ACHN (cell line): ENCODE results near the gene EML1.
A peak's percentile ranks its signal among the peaks of the same experiment; 100 is the strongest.

ENCODE experiments used
- DNase-seq: peaks from one replicate; pipeline ENCODE4 v3.0.0-alpha.2; 2015
- in situ Hi-C: cut with HindIII; loops from 2 replicates; pipeline ENCODE4 v1.10.0; 2017; ENCODE audit warnings: low sequenced_read_pairs, low pct_ligation_motif_present, low pct_unique_long_range_greater_than_20kb

The EML1 gene

GRCh38 chr14:99793213-99794150 is at the start of gene EML1:
Gene EML1, plus strand, starts transcription at chr14:99793413. Its CDS starts 64 bp downstream, at chr14:99793477.
- DNase-seq = peak; percentile 81
- in situ Hi-C loops = no loop called here

DNA sequence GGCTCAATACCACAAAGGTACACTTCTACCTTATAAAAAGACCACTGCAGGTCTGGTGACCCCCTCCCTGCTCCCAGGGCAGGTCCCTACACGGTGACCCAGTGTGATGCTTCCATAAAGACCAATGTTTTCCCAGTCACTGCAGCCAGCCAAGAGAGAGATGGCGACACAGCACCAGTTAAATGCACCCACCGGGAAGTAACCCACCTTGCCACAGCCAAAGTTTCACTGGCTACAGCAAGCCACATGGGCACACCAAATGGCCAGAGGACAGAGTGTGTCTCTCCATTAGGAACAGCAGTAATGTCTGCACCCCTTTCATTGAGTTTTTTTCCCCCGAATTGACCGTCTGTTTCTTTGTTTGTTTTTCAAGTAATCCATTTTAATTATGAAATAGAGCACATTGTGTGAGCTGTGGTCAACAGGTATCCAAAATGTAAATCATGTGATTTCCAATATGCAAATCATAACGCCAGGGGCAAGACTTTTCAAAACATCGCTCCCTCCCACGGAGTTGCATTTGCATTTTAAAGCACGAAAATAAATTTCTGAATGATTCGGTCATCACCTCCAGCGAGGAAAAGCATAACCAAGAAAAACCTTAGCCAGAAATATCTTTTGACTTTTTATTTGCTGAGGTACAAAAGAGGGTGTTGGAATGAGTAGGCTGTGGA is 48.9 kb upstream of the EML1 start:
- in situ Hi-C loops = no loop called here
- no peak for DNase-seq

GRCh38 chr14:99744873-99745224 is 48.4 kb upstream of the EML1 start:
- in situ Hi-C loops = no loop called here
- no peak for DNase-seq

- no peak for DNase-seq
- in situ Hi-C loops = no loop called here
Measured at GRCh38 chr14:99745307-99745951, 47.8 kb upstream of the EML1 start.

DNA sequence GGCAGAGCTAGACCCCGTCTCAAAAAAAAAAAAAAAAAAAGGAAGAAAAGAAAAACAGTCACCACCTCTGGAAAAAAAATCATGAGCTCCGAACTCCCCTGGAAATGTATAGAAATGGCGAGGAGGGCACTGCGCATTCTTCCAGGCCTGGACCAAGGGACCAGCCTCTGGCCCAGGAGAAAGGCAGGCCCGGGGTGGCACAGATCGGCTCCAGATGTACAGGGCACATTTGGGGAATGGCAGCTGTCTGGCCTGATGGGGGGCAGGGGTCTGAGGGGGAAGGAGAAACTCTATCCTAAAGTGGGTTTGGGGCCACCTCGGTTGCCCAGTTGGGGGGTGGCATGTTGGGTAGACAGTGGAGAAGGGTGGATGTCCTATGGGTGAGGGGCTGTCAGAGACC is 46.0 kb upstream of the EML1 start:
- in situ Hi-C loops = no loop called here
- DNase-seq = no peak

DNA sequence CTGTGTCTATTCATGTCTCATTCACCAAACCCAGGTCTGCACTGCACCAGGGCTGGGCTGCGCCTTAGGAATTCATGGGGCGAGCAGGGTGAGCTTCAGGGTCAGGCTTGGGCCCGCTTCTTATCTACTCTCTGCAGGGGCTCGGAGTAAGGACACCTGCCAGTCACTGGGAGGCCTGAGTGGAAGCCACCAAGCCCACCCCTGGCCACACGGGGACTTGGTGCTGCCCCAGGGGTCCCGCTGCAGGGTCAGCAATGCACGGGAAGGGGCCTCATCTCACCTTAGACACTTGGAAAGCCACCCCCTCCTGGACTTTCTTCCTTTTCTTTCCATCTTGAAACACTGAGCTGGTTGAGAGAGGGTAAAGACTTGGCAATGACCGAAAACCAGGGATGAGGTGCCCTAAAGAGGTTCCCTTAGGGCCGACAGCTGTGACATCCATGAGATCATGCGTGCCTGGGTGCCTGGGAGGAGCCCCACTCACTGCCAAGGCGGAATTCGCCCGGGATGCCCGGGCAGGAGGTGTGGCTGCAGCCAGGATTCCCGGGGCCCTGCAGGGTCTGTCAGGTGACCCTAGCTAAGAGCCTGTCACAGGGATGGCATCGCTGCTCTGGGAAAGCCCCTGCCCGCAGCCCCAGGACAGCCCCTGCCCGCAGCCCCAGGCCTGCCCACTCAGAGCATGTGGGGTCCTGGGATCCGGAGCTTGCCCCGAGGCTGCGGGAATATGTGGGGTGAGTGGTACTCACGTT is 45.5 kb upstream of the EML1 start:
- no peak for DNase-seq
- in situ Hi-C loops = no loop called here

GRCh38 chr14:99748529-99748928 is 44.7 kb upstream of the EML1 start:
- in situ Hi-C loops = no loop called here

GRCh38 chr14:99749142-99749541 is 44.1 kb upstream of the EML1 start:
- DNase-seq = no peak
- in situ Hi-C loops = no loop called here

More at GRCh38 chr14:99748529-99748928, 44.7 kb upstream of the EML1 start:
- no peak for DNase-seq

DNA sequence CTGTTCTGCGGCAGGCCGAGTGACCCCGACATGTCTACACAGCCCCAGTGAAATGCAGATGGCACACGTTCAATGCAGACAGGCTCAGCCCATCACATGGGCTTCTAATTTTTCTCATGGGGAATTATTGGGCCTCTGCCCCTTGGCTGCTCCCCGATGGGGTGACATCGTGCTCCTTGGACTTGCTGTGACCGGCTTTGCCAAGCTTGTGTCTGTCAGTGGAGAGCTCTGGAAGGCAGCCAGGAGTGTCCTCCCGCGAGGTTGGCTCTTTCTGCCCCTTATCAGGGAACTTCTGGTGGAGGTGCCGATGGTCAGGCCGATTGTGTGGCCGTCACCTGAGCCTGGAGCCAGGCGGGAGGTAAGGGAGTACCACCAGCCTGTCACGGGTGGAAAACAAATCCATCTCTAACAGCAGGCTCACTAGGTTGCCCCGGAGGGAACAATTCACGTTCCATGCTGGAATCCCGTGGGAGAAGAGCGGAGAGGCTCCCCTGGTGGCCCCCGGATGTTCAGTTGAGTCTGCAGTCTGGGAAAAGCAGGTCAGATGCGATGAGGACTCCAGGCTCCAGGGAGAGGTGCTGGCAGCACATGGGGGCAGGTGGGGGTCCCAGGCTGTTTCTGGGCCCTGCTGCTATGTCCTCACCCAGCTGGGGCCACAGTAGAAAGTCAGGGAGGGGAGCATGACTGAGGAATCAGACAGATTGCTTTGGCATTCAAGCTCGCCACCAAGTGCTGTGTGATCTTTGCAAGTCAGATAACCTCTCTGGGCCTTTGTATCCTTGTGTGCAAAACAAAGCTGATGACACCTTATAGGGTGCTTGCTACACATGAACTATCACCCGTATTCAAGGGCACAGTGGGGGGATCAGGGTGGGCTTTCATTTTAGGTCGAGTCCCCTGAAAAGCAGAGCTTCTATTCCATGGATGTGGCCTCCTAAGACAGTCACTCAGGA is 43.2 kb upstream of the EML1 start:
- in situ Hi-C loops = no loop called here

GRCh38 chr14:99750746-99751450 is 42.3 kb upstream of the EML1 start:
- in situ Hi-C loops = no loop called here
- DNase-seq = no peak

More for the DNA sequence above, 43.2 kb upstream of the EML1 start:
- no peak for DNase-seq

- in situ Hi-C loops = no loop called here
Measured at GRCh38 chr14:99751539-99752485, 41.4 kb upstream of the EML1 start.

GRCh38 chr14:99752486-99753121 is 40.6 kb upstream of the EML1 start:
- in situ Hi-C loops = no loop called here
- DNase-seq = peak; percentile 44

More at GRCh38 chr14:99751539-99752485, 41.4 kb upstream of the EML1 start:
- DNase-seq = no peak

DNA sequence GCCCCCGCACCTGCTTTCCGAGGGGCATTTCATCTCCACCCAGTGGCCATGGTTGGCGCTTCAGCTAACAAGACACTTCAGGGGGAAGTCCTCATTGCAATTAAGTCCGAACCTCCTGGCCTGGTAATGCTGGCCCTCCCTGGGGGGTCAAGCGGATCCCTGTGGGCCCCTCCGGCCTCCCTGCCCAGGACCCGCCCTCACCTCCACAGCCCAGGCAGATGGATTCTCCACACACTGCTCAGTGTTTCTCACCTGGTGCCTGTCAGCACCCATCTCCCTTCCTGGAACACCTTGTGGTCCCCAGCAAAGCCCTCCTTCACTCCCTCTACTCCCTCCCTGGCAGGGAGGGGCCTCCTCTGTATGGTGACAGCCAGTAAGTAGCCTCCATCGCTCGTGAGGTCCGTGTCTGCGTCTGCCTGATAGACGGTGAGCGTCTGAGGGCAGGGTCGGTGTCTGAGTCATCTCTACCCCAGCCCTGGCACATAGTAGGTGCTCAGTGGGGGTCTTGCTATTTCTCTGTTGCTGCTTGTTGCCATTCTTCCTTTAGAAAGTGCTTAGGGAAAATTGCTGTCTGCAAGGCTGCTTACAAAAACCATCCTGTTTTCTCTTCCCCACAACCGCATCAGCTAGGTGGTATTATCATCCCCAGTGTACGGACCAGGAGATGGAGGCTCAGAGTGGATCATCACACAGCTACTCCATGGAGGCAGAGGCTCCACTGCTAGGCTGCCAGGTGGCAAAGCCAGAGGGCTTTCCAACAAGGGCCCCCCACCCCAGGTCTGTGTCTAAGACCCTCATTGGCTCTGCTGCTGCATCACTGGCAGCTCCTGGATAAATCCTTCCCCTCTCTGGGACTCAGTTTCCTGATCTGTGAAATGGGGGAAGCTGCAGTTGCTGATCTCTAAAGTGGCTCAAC is 39.7 kb upstream of the EML1 start:
- in situ Hi-C loops = no loop called here
- DNase-seq = no peak

DNA sequence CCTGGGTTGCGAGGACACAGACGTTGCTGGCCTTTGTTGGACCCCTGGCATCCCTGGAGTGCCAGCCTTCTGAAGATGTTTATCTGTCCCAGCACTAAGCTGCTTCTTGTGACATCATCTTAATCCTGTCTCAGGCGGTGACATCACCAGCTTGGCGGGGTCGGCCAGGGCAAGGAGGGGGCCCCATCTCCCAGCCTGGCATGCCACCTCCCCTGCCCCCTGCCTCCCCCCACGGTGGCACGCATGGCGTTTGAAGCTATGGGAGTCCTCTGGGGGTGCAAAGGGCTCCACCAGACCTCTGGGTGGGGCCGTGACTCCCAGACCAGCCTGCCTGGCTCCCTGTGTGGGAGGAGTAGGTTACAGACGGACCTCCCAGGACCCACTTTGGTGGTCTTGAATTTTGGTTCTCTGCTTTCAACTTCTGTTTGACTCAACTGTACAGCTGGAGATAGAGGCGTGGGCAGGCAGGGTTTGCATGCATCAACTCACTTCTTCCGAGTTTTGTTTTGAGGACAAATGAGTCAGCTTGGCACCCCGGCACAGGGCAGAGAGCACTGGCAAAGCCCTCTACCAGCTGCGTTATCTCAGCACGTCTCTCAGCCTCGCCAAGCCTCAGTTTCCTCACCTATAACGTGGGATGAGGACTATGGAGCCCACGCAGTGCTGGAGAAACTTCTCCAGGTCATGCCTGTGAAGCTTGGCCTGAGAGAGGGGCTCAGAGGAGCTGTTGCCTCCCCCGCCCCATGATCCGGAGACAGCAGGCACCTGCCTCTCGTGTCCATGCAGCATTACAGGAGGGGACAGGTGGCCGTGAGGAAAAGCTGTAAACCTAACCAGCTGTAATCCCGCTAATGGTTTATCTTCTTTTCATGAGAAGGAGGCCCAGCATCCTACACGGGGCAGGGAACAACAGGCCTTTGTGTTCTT is 38.8 kb upstream of the EML1 start:
- peak; percentile 51 for DNase-seq
- in situ Hi-C loops = no loop called here
